Endothelial cell of umbilical vein (primary cell): ENCODE results near the gene FXYD6. TPM values are rescaled to one million over a fixed set of nuclear protein-coding genes. Genes with fewer than 3 reads are reported as not detected.
A peak's percentile ranks its signal among the peaks of the same experiment; 100 is the strongest.

Source experiments
- BruUV-seq: library from RNA; stranded (reverse); fragments of 400-500 nt; replicated peaks from 2 replicates; lab custom pipeline; 2021; lab: Mats Ljungman, UMichigan
- CTCF ChIA-PET: fragments of 300-600, 350-600 bp; sonication (Branson Sonifier 250); formaldehyde crosslinking; loops from one replicate; lab custom pipeline; 2021; ENCODE audit warnings: antibody characterized with exemption, inconsistent platforms; lab: Charles Lee
- POLR2A ChIA-PET: fragments of 300-600, 350-600 bp; sonication (Branson Sonifier 250); formaldehyde crosslinking; loops from one replicate; lab custom pipeline; 2021; ENCODE audit warnings: antibody characterized with exemption, inconsistent platforms; lab: Charles Lee
- DNase-seq: peaks from one replicate; pipeline ENCODE4 v3.0.0-alpha.2; 2011; ENCODE audit warnings: low read depth, low spot score
- FAIRE-seq: peaks from 2 replicates; lab custom pipeline; 2011; peaks lifted over from hg19 to GRCh38; lab: Jason Lieb, UNC
- H2AFZ ChIP-seq: 2 replicates; pipeline ENCODE4 v1.6.0; 2012; ENCODE audit warnings: low read depth, low read length, control low read depth, inconsistent platforms
- H3K27ac ChIP-seq: 2 replicates; pipeline ENCODE4 v1.5.1; 2011; ENCODE audit warnings: low read depth, mild to moderate bottlenecking, control low read depth, low read length, moderate library complexity; ENCODE audit not compliant: insufficient read depth
- H3K27me3 ChIP-seq, 2 experiments: 2 replicates each; pipeline versions ENCODE4 v1.6.0 to v1.6.1; 2011; ENCODE audit warnings: low read length in 2 of 2, mixed read lengths in 1 of 2; ENCODE audit not compliant: control insufficient read depth in 2 of 2, insufficient read depth in 2 of 2
- H3K36me3 ChIP-seq, 2 experiments: 2 replicates in 1 of 2; 3 replicates in 1 of 2; pipeline ENCODE4 v1.5.1; 2011; ENCODE audit warnings: low read length in 2 of 2, mild to moderate bottlenecking in 1 of 2, moderate library complexity in 1 of 2; ENCODE audit not compliant: control insufficient read depth in 2 of 2, insufficient read depth in 2 of 2; ENCODE audit errors: extremely low read depth in 1 of 2
- H3K4me1 ChIP-seq: 3 replicates; pipeline ENCODE4 v1.5.1; 2011; ENCODE audit warnings: mild to moderate bottlenecking, low read length; ENCODE audit not compliant: control insufficient read depth, insufficient read depth; ENCODE audit errors: extremely low read depth
- H3K4me2 ChIP-seq: 2 replicates; pipeline ENCODE4 v1.6.1; 2011; ENCODE audit warnings: low read length, control low read depth, mixed read lengths; ENCODE audit not compliant: insufficient read depth
- H3K4me3 ChIP-seq, 3 experiments: fragments of 200-600 bp in 1 of 3; sonication (generic), shearing (Covaris generic) in 1 of 3; replicated peaks in 1 of 3; 2 replicates each; pipeline ENCODE4 v1.5.1; 2011 to 2016; ENCODE audit warnings: control low read depth in 3 of 3, low read length in 3 of 3, mild to moderate bottlenecking in 2 of 3, inconsistent platforms in 1 of 3, low read depth in 1 of 3, moderate library complexity in 1 of 3; ENCODE audit not compliant: insufficient read depth in 1 of 3
- H3K79me2 ChIP-seq: 2 replicates; pipeline ENCODE4 v1.6.0; 2012; ENCODE audit warnings: low read length, inconsistent platforms; ENCODE audit not compliant: control insufficient read depth, insufficient read depth
- H3K9ac ChIP-seq: replicated peaks from 2 replicates; pipeline ENCODE3; 2011; ENCODE audit warnings: low read length, control low read depth; ENCODE audit not compliant: insufficient read depth; ENCODE audit errors: extremely low read depth
- H3K9me1 ChIP-seq: replicated peaks from 3 replicates; pipeline ENCODE4 v1.6.0; 2011; ENCODE audit warnings: mild to moderate bottlenecking, low read length; ENCODE audit not compliant: control insufficient read depth, insufficient read depth; ENCODE audit errors: extremely low read depth
- H3K9me3 ChIP-seq: replicated peaks from 2 replicates; pipeline ENCODE4 v1.5.1; 2012; ENCODE audit warnings: low read length, inconsistent platforms; ENCODE audit not compliant: control insufficient read depth, insufficient read depth
- H4K20me1 ChIP-seq: replicated peaks from 2 replicates; pipeline ENCODE3; 2011; ENCODE audit warnings: mild to moderate bottlenecking, low read length; ENCODE audit not compliant: control insufficient read depth, insufficient read depth; ENCODE audit errors: extremely low read depth
- EZH2 ChIP-seq: IDR thresholded peaks from 2 replicates; pipeline ENCODE4 v1.6.1; 2012; ENCODE audit warnings: borderline replicate concordance, low read depth, mild to moderate bottlenecking, moderate library complexity, low read length, inconsistent platforms; ENCODE audit not compliant: severe bottlenecking
- FOS ChIP-seq: IDR thresholded peaks from 2 replicates; pipeline ENCODE4 v1.6.1; 2011; ENCODE audit warnings: mild to moderate bottlenecking, low read length, moderate library complexity, borderline replicate concordance; ENCODE audit not compliant: insufficient read depth
- GATA2 ChIP-seq: IDR thresholded peaks from 2 replicates; pipeline ENCODE4 v1.7.0; 2011; ENCODE audit warnings: low read depth, mild to moderate bottlenecking, moderate library complexity, mixed read lengths, low read length; ENCODE audit not compliant: insufficient read length, insufficient read depth
- JUN ChIP-seq: IDR thresholded peaks from 2 replicates; pipeline ENCODE4 v1.6.1; 2011; ENCODE audit warnings: borderline replicate concordance, low read depth; ENCODE audit not compliant: insufficient read length, insufficient read depth
- MAX ChIP-seq: IDR thresholded peaks from 2 replicates; pipeline ENCODE4 v1.6.1; 2011; ENCODE audit not compliant: insufficient read depth, insufficient read length
- MYC ChIP-seq: IDR thresholded peaks from one replicate; pipeline ENCODE4 v1.6.1; 2011; ENCODE audit warnings: mild to moderate bottlenecking, low read depth, low read length
- POLR2A ChIP-seq: IDR thresholded peaks from 2 replicates; pipeline ENCODE4 v1.6.1; 2012; ENCODE audit warnings: low read depth, mild to moderate bottlenecking, control low read depth, low read length
- dilution Hi-C: fragments of 300-500 bp; cut with MboI; formaldehyde crosslinking; loops from one replicate; pipeline ENCODE4 v1.15.0; 2019; ENCODE audit warnings: low sequenced_read_pairs; ENCODE audit not compliant: extremely low pct_ligation_motif_present
- intact Hi-C: fragments of 100-400 bp; cut with micrococcal nuclease; formaldehyde crosslinking; loops from one replicate; pipeline ENCODE4 v1.10.0; 2022
- polyA plus RNA-seq, 4 experiments: library from polyadenylated mRNA; depleted of rRNA in 3 of 4; stranded (reverse) in 3 of 4; unstranded in 1 of 4; fragments of >200 nt; gene quantifications; 2 replicates each; pipeline versions ENCODE4 v1.2.1 to v1.2.3, GENCODE V29; 2011 to 2012; ENCODE audit warnings: missing spikeins in 1 of 4
- total RNA-seq: library from RNA; stranded (reverse); gene quantifications from 2 replicates; pipeline ENCODE4 v1.2.3, GENCODE V29; 2021
- TF ChIP-seq, protein P1 (sequence below), 2 donors: IDR thresholded peaks; 1 replicate in 1 of 2; 2 replicates in 1 of 2; pipeline ENCODE4 v1.5.1; 2011; ENCODE audit warnings: low read length in 2 of 2, mild to moderate bottlenecking in 2 of 2, moderate library complexity in 2 of 2, control low read depth in 1 of 2, inconsistent platforms in 1 of 2, low read depth in 1 of 2; ENCODE audit not compliant: insufficient read depth in 1 of 2; ENCODE audit errors: extremely low read depth in 1 of 2

FXYD6 gene
- total and polyA plus RNA-seq, 2 donors (not counting 3 experiments of a cell fraction or from before 2014, with no cell fraction given), result 1.4 to 8.7 TPM

DNA sequence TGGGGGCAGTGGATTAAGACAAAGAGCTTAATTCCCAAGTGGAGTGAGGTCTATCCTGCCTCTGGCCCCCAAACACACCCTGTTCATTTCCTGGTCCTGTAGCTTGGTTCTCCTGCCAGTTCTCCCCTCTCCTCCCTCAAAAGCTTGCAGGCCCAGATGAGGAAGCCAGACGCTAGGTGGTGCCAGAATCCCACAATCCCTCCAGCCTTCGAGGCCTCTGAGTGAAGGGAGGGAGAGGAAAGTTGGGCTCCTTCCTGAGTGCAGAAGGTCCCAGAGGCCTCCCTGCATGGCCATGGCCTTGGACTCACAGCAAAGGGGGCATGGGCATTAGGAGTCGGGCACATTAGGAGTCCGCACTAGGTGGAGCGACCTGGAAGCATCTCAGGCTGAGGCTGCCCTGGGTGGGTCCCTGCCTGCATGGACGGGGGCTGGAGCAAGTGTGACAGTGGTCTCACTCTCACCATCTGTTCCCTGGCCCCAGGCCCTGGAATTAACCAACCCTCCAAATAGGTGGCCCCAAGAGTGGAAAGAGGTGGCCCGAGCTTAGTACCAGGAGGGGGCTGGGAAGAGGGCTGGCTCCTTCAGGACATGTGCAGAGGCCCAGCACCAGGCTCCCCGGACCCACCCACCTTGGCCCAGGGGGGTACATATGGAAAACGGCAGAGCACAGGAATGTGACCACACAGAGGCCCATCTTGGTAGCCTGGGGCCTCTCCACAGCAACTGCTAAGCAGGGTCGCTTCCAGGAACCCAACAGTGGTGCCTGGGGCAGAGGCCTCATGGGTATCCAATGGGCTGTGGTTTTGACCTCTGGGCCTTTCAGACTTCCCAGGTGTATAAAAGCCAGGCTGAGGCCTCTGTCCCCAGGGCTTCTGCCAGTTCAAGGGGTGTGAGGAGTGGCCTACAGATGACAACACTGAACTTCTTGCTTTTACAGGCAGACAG, 57.1 kb downstream of the FXYD6 start:
- Histone ChIP-seq H3K27ac (peak overlapping the region; percentile 65), H3K4me2 (no peak overlapping the region), H3K9ac (no peak overlapping the region), H3K27me3 (no peaks in the 10 kb centered on the region), H2AFZ (no peak overlapping the region), H3K4me3 (no peak overlapping the region), H3K79me2 (no peaks in the 10 kb centered on the region), H4K20me1 (no peaks in the 10 kb centered on the region), H3K9me3 (no peaks in the 10 kb centered on the region), H3K4me1 (peaks cover 30% of the 10 kb centered on the region), H3K36me3 (no peaks in the 10 kb centered on the region), H3K9me1 (no peaks in the 10 kb centered on the region)
- dilution Hi-C loops (no loop called here), intact Hi-C loops (loop anchor here (1.0 to 10.0 kb wide), 5 partner anchors 25 to 585 kb away; partner anchors contain the start of genes PCSK7 and RNF214)
- CTCF ChIA-PET, result interaction anchor here (0.7 to 12.2 kb wide), 30 partner anchors 9 to 394 kb away, joined by 3 to 520 read pairs (median 5); partner anchors contain the start of genes IL10RA and TMPRSS13
- FAIRE-seq, result peak; percentile 87
- POLR2A ChIA-PET, result interaction anchor here (1.6 kb wide), 1 partner anchor 127 kb away, joined by 4 read pairs; no protein-coding TSS in a partner anchor
- no peak for TF ChIP-seq GATA2
- no peak for TF ChIP-seq JUN
- TF ChIP-seq POLR2A, result no peak
- TF ChIP-seq EZH2, result no peak
- TF ChIP-seq MAX, result no peak
- TF ChIP-seq MYC, result no peak
- TF ChIP-seq, protein P1, sequence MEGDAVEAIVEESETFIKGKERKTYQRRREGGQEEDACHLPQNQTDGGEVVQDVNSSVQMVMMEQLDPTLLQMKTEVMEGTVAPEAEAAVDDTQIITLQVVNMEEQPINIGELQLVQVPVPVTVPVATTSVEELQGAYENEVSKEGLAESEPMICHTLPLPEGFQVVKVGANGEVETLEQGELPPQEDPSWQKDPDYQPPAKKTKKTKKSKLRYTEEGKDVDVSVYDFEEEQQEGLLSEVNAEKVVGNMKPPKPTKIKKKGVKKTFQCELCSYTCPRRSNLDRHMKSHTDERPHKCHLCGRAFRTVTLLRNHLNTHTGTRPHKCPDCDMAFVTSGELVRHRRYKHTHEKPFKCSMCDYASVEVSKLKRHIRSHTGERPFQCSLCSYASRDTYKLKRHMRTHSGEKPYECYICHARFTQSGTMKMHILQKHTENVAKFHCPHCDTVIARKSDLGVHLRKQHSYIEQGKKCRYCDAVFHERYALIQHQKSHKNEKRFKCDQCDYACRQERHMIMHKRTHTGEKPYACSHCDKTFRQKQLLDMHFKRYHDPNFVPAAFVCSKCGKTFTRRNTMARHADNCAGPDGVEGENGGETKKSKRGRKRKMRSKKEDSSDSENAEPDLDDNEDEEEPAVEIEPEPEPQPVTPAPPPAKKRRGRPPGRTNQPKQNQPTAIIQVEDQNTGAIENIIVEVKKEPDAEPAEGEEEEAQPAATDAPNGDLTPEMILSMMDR (IDR thresholded peaks at IDR 0.05; ENCODE audit: extremely low read depth in 1 of 2, insufficient read depth in 1 of 2, low read depth in 1 of 2, low read length in 2 of 2), result peak; percentile 79 to 85
- TF ChIP-seq FOS, result no peak
- DNase-seq, result peak; percentile 80
- BruUV-seq, result no TSS peak
